Ishikawa (cell line): ENCODE data around the gene TTC31.

Experiments
- CEBPB ChIP-seq: IDR thresholded peaks from 2 replicates; pipeline ENCODE4 v1.6.1; 2012
- CREB1 ChIP-seq: IDR thresholded peaks from 2 replicates; pipeline ENCODE4 v1.6.1; 2012; ENCODE audit warnings: low read depth
- EGR1 ChIP-seq: IDR thresholded peaks from 2 replicates; pipeline ENCODE4 v1.6.1; 2012
- EP300 ChIP-seq: IDR thresholded peaks from 2 replicates; pipeline ENCODE4 v1.6.1; 2012; ENCODE audit warnings: borderline replicate concordance
- FOXM1 ChIP-seq: IDR thresholded peaks from 2 replicates; pipeline ENCODE4 v1.6.1; 2012; ENCODE audit warnings: low read depth, borderline replicate concordance
- MAX ChIP-seq: IDR thresholded peaks from 2 replicates; pipeline ENCODE4 v1.6.1; 2012
- NFIC ChIP-seq: IDR thresholded peaks from 2 replicates; pipeline ENCODE4 v1.6.1; 2012
- RAD21 ChIP-seq: IDR thresholded peaks from 2 replicates; pipeline ENCODE4 v1.6.1; 2012; ENCODE audit warnings: low read depth
- REST ChIP-seq: IDR thresholded peaks from 2 replicates; pipeline ENCODE4 v1.6.1; 2012; ENCODE audit warnings: low read depth, mild to moderate bottlenecking
- TAF1 ChIP-seq: IDR thresholded peaks from 2 replicates; pipeline ENCODE4 v1.6.1; 2012; ENCODE audit warnings: low read depth, mild to moderate bottlenecking
- TCF12 ChIP-seq: IDR thresholded peaks from 2 replicates; pipeline ENCODE4 v1.6.1; 2012; ENCODE audit warnings: low read depth
- TEAD4 ChIP-seq: IDR thresholded peaks from 2 replicates; pipeline ENCODE4 v1.6.1; 2012
- USF1 ChIP-seq: IDR thresholded peaks from 2 replicates; pipeline ENCODE4 v1.6.1; 2012
- YY1 ChIP-seq: IDR thresholded peaks from 2 replicates; pipeline ENCODE4 v1.6.1; 2012; ENCODE audit warnings: low read depth
- ZBTB7A ChIP-seq: IDR thresholded peaks from 2 replicates; pipeline ENCODE4 v1.6.1; 2012; ENCODE audit warnings: low read depth

Gene TTC31

GRCh38 chr2:74489906-74490305 is 7.0 kb downstream of the TTC31 start:
- TF ChIP-seq YY1 (no peak), TEAD4 (no peak), TCF12 (no peak), NFIC (no peak), CEBPB (no peak), USF1 (no peak), MAX (no peak), RAD21 (no peak), CREB1 (no peak), TAF1 (no peak), REST (no peak), ZBTB7A (no peak), EP300 (no peak), EGR1 (no peak), FOXM1 (no peak)

- TF ChIP-seq YY1 (no peak), TCF12 (no peak), EGR1 (no peak), MAX (no peak)
Observed at GRCh38 chr2:74491648-74492544, 9.0 kb downstream of the TTC31 start.

- TF ChIP-seq TAF1 = no peak
- TF ChIP-seq FOXM1 = no peak
- no peak for TF ChIP-seq EGR1
- no peak for TF ChIP-seq CREB1
- no peak for TF ChIP-seq YY1
- no peak for TF ChIP-seq EP300
- no peak for TF ChIP-seq ZBTB7A
- no peak for TF ChIP-seq TEAD4
- TF ChIP-seq MAX = no peak
- TF ChIP-seq RAD21 = no peak
- no peak for TF ChIP-seq USF1
- TF ChIP-seq TCF12 = no peak
- TF ChIP-seq REST = no peak
- TF ChIP-seq CEBPB = no peak
- TF ChIP-seq NFIC = no peak
Observed at GRCh38 chr2:74493546-74493945, 10.7 kb downstream of the TTC31 start.

GRCh38 chr2:74495440-74495839 is 12.6 kb downstream of the TTC31 start:
- no peak for TF ChIP-seq REST
- TF ChIP-seq EP300 = no peak
- TF ChIP-seq CEBPB = no peak
- TF ChIP-seq RAD21 = no peak
- no peak for TF ChIP-seq USF1
- no peak for TF ChIP-seq FOXM1
- no peak for TF ChIP-seq NFIC
- TF ChIP-seq YY1 = no peak
- TF ChIP-seq TEAD4 = no peak
- TF ChIP-seq ZBTB7A = no peak
- TF ChIP-seq MAX = no peak
